CD4-positive, alpha-beta T cell treated with Interleukin-4 for 1 hour (primary cell): ENCODE measurements around the gene ASMT.
"Not testable (repeated sequence)": the region's sequence is repeated elsewhere in the genome, so short reads cannot be mapped to it uniquely, and the experiment has no call there.

Experiments
- DNase-seq, 2 donors: peaks; one replicate each; pipeline ENCODE4 v3.0.0-alpha.2; 2020 to 2022

The ASMT gene, protein sequence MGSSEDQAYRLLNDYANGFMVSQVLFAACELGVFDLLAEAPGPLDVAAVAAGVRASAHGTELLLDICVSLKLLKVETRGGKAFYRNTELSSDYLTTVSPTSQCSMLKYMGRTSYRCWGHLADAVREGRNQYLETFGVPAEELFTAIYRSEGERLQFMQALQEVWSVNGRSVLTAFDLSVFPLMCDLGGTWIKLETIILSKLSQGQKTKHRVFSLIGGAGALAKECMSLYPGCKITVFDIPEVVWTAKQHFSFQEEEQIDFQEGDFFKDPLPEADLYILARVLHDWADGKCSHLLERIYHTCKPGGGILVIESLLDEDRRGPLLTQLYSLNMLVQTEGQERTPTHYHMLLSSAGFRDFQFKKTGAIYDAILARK

DNA sequence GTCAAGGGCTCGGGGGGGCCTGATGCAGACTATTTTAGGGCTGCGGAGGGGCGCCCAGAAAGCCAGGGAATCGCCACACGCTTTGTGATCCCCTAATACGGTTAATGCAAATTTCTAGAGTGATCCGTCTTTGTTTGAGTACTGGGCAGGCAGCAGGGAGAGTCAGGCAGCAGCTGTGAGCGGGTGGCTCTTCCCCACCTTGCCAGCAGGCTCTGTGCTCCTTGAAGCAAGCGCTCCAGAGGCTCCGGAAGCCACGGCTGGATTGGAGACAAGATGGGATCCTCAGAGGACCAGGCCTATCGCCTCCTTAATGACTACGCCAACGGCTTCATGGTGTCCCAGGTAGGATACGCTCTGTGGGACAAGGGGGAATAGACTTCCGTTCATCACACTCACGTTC lies at the start of gene ASMT:
Gene ASMT, plus strand, starts transcription at position 133 of the 400 bp plus-strand sequence. Its CDS starts 141 bp downstream, at position 274.
- DNase-seq = no peak

DNA sequence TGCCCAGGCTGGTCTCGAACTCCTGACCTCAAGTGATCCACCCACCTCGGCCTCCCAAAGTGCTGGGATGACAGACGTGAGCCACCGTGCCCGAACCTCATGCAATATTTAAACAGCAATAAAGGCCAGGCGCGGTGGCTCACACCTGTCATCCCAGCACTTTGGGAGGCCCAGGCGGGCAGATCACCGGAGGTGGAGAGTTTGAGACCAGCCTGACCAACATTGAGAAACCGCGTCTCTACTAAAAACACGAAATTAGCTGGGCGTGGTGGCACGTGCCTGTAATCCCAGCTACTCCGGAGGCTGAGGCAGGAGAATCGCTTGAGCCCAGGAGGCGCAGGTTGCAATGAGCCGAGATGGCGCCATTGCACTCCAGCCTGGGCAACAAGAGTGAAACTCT lies 40.7 kb upstream of the ASMT start:
- DNase-seq = not testable (repeated sequence)

- peak in 1 of 2 donors; percentile 61 for DNase-seq
Measured at GRCh38 chrX:1576201-1576992, 38.5 kb upstream of the ASMT start.

DNA sequence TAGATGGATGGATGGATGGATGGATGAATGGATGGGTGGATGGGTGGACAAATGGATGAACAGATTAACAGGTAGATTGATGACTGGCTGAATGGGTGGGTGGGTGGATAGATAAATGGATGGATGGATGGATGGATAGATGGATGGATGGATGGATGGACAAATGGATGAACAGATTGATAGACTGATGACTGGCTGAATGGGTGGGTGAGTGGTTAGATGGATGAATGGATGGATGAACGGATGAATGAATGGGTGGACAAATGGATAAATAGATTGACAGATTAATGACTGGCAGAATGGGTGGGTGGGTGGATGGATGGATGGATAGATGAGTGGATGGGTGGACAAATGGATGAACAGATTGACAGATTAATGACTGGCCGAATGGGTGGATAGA lies 37.0 kb upstream of the ASMT start:
- DNase-seq = no peak

DNA sequence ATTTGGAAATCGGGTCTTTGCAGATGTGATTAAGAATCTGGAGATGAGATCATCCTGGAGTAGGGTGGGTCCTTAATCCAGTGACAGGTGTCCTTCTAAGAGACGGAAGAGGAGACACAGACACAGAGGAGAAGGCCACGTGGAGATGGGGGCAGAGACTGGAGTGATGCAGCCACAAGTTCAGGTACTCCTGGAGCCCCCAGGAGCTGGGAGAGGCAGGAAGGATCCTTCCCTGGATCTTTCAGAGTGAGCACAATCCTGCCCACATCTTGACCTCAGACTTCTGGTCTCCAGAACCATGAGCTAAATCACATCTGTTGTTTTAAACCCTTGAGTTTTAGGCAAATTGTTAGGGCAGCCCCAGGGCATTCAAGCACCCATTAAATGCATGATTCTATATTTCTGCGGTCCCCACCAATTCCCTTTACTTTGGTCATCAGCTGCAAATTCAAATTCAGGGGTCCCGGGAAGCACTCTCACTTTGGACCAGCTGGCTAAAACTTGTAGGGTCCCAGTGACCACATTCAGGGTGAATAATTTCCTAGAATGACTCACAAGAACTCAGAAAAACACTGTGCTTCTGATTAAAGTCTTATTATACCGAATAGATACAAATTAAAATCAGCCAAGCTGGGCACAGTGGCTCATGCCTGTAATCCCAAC lies 36.2 kb upstream of the ASMT start:
- no peak for DNase-seq

GRCh38 chrX:1581132-1581531 lies 33.7 kb upstream of the ASMT start:
- peak; percentile 82 for DNase-seq

DNA sequence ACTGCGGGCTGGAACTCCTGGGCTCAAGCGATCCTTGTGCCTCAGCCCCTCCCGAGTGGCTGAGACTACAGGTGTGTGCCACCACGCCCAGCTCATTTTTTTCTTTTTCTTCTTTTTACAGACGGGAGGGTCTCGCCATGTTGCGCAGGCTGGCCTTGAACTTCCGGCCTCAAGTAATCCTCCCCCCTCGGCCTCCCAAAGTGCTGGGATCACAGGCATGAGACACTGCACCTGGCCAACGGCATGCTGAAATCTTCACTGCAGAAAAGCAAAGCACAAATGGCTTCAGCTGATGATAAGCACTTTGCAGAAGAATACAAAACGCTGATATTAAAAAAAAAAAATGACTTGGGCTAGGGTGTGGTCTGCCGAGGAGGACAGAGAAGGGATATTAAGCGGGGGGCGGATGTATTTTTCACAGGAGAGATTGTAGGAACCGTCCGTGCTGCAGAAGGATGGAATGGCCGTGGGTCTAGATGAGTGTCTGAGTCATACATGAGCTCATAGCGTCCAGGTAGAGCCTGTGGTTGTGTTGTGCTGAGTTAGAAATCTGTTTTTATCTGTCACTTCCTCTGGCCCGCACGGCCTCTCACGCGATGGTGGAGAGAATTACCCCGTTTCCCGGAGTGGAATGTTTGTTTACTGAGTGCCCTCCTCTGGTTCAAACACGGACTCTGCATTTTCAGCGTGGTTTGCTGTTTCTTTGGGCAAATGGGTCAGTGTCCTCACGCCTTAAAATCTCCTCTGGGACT lies 32.0 kb upstream of the ASMT start:
- peak; percentile 37 to 70 for DNase-seq

- no peak for DNase-seq
Measured at GRCh38 chrX:1584237-1585011, 30.4 kb upstream of the ASMT start.

DNA sequence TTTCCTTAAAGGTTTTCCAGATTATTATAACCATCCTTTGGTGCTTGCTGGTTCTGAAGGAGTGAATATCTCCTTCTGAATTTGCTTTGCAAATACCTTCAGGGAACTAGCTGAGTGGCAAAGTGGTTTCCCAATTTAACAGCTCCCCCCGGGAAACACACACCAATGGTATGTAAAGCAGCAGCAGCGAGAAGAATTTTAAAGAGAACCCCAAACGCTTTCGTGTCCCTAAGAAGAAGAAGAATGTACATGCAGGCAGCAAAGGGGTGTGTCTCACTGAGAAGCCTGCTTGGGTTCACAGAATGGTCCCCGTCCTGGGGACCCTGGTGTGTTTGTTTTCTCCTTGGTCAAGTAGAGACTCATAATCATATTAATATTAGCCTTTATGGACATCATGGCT lies 27.7 kb upstream of the ASMT start:
- no peak for DNase-seq

- DNase-seq = no peak
Measured at GRCh38 chrX:1589356-1590130, 25.3 kb upstream of the ASMT start.

DNA sequence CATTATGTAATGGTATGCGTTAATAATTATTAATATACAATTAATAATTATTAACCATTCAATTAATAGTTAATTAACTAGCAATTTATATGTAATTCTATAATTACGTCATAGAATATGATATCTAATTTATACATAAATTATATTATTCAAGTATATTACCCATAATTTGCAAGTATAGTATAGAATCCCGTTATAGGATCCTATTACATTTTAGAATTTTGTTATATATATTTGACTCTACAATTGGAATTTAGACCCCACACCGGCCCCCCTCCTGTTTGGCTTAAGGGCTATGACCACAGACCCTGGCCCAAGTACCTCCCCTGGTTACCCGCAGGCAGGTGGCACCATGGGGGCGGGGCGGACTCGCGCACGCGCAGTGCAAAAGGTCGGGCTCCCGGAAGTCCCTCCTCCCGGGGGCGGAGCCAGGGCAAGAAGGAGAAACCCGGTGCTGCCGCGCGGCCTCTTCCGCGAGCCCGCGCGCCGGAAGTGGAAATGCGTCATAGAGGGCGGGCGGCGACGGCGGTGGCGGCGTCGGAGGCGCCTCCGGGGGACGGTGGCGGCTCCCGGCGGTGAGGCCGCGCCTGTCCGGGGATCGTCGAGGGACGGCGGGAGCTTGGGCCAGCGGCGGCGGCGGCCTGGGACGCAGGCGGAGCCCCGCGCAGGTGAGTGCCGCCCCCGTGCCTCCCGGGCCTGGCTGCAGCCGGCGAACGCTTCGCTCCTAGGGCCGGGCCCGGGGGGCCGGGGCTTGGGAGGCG lies 23.6 kb upstream of the ASMT start, which contains the start of gene AKAP17A:
Gene AKAP17A, plus strand, starts transcription at position 503 of the 761 bp plus-strand sequence. CDS start 1,859 bp downstream, outside the sequence.
- peak; percentile 97 to 98 for DNase-seq

DNA sequence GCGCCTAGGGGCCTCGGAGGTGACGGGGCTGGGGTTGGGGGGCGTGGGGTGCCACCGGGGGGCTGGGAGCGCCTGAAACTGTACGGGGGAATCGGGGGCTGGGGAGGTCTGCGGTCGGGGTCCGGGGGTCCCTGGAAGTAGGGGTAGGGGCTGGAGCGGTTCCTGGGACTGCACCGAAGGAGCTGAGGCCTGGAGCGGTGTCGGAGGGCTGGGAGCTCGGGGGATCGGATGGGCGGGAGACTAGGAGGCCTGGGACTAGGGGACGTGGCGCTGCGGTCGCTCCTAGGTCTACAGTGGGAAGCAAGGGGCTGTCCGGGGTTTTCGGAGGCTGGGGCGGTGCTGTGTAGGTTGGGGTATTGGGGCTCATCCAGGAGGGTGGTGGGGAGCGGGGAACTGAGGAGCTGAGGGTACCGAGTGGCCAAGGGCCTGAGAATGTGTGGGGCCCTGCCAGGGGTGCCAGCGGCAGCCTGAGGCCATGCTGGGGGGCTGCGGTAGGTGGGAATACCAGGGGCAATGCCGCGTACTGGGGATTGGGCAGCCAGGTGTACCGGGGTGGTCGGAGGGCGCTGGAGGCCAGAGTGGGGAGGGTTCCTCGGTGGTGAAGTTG lies 22.9 kb upstream of the ASMT start:
- no peak for DNase-seq

DNA sequence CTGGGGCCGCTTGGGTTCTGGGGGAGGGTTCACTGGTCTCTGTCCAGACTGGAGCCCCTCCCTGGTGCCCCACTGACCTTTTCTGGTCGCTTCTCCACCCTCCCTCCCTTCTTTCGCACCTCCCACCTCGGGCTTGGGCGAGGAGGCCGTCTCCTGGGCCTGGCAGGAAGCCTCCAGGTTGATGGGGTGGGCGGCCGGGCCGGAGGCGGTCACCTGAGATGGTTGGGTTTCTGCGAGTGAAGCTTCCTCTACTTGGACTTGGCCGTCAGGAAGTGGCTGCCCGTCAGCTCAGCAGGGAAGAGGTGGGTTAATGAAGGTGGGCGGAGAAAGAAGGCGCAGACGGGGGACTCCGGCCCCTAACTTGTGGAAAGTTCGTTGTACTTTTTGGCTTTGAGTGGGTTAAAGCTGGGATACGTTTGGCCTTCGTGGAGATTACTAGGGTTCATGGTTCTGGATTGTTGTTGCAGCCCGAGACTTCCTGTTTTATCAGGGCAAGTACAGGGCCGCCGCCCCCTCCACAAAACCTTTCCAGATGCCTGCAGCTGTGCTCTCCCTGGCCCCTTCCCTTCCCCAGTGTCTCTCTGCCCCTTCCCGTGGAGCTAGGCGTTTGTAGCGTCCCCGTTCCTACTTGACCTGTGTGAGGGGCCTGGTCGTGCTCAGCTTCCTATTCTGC lies 22.3 kb upstream of the ASMT start:
- DNase-seq = peak in 1 of 2 donors; percentile 17

- no peak for DNase-seq
Measured at GRCh38 chrX:1593286-1594271, 21.3 kb upstream of the ASMT start.

DNA sequence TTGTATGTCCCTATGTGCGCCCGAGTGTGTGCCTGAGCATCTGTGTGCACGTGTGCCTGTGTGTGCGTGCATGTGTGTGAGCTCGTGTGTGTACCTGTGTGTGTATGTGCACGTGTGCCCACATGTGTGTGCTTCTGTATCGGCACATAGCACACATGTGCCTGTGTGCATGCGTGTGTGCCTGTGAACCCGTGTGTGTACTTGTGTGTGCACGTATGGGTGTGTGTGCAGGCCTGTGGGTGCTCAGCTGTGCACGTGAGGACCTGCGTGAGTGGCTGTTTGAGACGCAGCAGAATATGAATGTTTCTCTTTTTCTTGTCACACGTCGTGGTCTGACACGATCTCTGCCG lies 19.2 kb upstream of the ASMT start:
- DNase-seq = no peak

GRCh38 chrX:1596676-1597344 lies 18.0 kb upstream of the ASMT start:
- no peak for DNase-seq

GRCh38 chrX:1597345-1598020 lies 17.4 kb upstream of the ASMT start:
- DNase-seq = no peak
